Gastroesophageal sphincter (tissue), 4 donors: Measurements from ENCODE around the gene ROBO3. TPM values are rescaled to one million over a fixed set of nuclear protein-coding genes. Genes with fewer than 3 reads are reported as not detected.

Source experiments
- ATAC-seq: fragments of 150-250 bp; one replicate; pipeline ENCODE4 v1.9.1; 2016; ENCODE audit warnings: mild to moderate bottlenecking, moderate library complexity
- H3K27ac ChIP-seq, 4 donors: fragments of 200-600 bp; sonication (generic) in 3 of 4; 1 replicate in 3 of 4; 2 replicates in 1 of 4; pipeline ENCODE4 v1.5.1; 2016 to 2019
- H3K27me3 ChIP-seq: fragments of 200-600 bp; sonication (generic); one replicate; pipeline ENCODE4 v1.5.1; 2019
- H3K36me3 ChIP-seq, 2 donors: fragments of 200-600 bp; sonication (generic); one replicate each; pipeline ENCODE4 v1.5.1; 2019; ENCODE audit warnings: control low read depth in 1 of 2
- H3K4me1 ChIP-seq, 3 donors: fragments of 200-600 bp; sonication (generic); 1 replicate in 2 of 3; 2 replicates in 1 of 3; pipeline ENCODE4 v1.5.1; 2016 to 2019; ENCODE audit warnings: control low read depth in 2 of 3
- H3K4me3 ChIP-seq, 2 donors: fragments of 200-600 bp; sonication (generic); one replicate each; pipeline ENCODE4 v1.5.1; 2019; ENCODE audit warnings: mild to moderate bottlenecking in 1 of 2, moderate library complexity in 1 of 2
- H3K9me3 ChIP-seq, 3 donors: fragments of 200-600 bp; sonication (generic); one replicate each; pipeline ENCODE4 v1.5.1; 2017 to 2019; ENCODE audit warnings: control low read depth in 2 of 3
- CTCF ChIP-seq, 4 experiments: fragments of 200-600 bp in 2 of 4; fragments of 450-650 bp in 2 of 4; sonication (generic) in 1 of 4; IDR thresholded peaks; one replicate each; pipeline ENCODE4 v1.5.1; 2017 to 2019; ENCODE audit warnings: antibody characterized with exemption in 4 of 4, mild to moderate bottlenecking in 2 of 4, moderate library complexity in 2 of 4
- EP300 ChIP-seq: sonication (generic); formaldehyde crosslinking; IDR thresholded peaks from one replicate; pipeline ENCODE4 v1.6.1; 2017; ENCODE audit warnings: antibody characterized with exemption, mild to moderate bottlenecking
- POLR2A ChIP-seq, 2 donors: fragments of 450-650 bp; IDR thresholded peaks; one replicate each; pipeline ENCODE4 v1.6.1; 2017; ENCODE audit warnings: antibody characterized with exemption in 2 of 2, mild to moderate bottlenecking in 2 of 2, moderate library complexity in 1 of 2
- POLR2AphosphoS5 ChIP-seq: sonication (generic); formaldehyde crosslinking; IDR thresholded peaks from one replicate; pipeline ENCODE4 v1.6.1; 2017; ENCODE audit warnings: antibody characterized with exemption
- WGBS, 2 donors: methylation state at CpG; one replicate each; pipeline ENCODE4 v1.1.5; 2018; ENCODE audit warnings: low coverage in 1 of 2; 5-methylcytosine and 5-hydroxymethylcytosine counted together
- total RNA-seq, 4 donors: library from RNA; depleted of rRNA; stranded (reverse); fragments of >200 nt; gene quantifications; one replicate each; pipeline ENCODE4 v1.1.0, GENCODE V29; 2016

The ROBO3 gene
- total RNA-seq, 4 donors from 2014 or later = 3.6 to 10.8 (median 9.2) TPM

GRCh38 chr11:124894606-124895430, 29.6 kb downstream of the ROBO3 start:
- peak overlapping the region in 3 of 4 donors; percentile 66 to 80 (median 79) for H3K27ac ChIP-seq
- peak overlapping the region in 1 of 2 donors; percentile 42 for H3K4me3 ChIP-seq

GRCh38 chr11:124895471-124895971, 30.3 kb downstream of the ROBO3 start:
- ATAC-seq = no peak
- TF ChIP-seq EP300 (no peak), CTCF (IDR thresholded peaks at IDR 0.05) (no peak), POLR2AphosphoS5 (no peak)
- 68% methylated on average over 3 of the region's 20 CpGs; no CpG with 5 or more reads in 1 of the 2 donors for WGBS, 2 donors
- Histone ChIP-seq H3K4me1 (peaks cover 0 to 76% (median 24%) of the 10 kb centered on the region in 3 donors), H3K36me3 (no peaks in the 10 kb centered on the region), H3K9me3 (no peaks in the 10 kb centered on the region), H3K4me3 (peak overlapping the region in 1 of 2 donors; percentile 42), H3K27me3 (peaks cover 6% of the 10 kb centered on the region), H3K27ac (peak overlapping the region in 3 of 4 donors; percentile 66 to 80 (median 79))

More at GRCh38 chr11:124894606-124895430, 29.6 kb downstream of the ROBO3 start:
- TF ChIP-seq CTCF (IDR thresholded peaks at IDR 0.05) = no peak
- no peak for TF ChIP-seq POLR2AphosphoS5
- TF ChIP-seq EP300 = no peak
- no peak for TF ChIP-seq POLR2A (IDR thresholded peaks at IDR 0.05)
- ATAC-seq = no peak
- Histone ChIP-seq H3K4me1 (peaks cover 0 to 79% (median 25%) of the 10 kb centered on the region in 3 donors), H3K27me3 (no peaks in the 10 kb centered on the region), H3K36me3 (no peaks in the 10 kb centered on the region), H3K9me3 (no peaks in the 10 kb centered on the region)
- 40 to 72% methylated on average over 1 to 2 of the region's 4 CpGs for WGBS, 2 donors

GRCh38 chr11:124896071-124896750, 31.0 kb downstream of the ROBO3 start:
- no peaks in the 10 kb centered on the region for H3K36me3 ChIP-seq
- H3K9me3 ChIP-seq = no peaks in the 10 kb centered on the region
- ATAC-seq = no peak
- WGBS, 2 donors = 81 to 100% methylated on average over 3 to 6 of the region's 16 CpGs
- H3K27me3 ChIP-seq = peaks cover 8% of the 10 kb centered on the region
- peak overlapping the region in 1 of 2 donors; percentile 42 for H3K4me3 ChIP-seq
- peaks cover 0 to 69% (median 19%) of the 10 kb centered on the region in 3 donors for H3K4me1 ChIP-seq
- H3K27ac ChIP-seq = peak overlapping the region in 3 of 4 donors; percentile 66 to 80 (median 79)
- no peak for TF ChIP-seq POLR2A (IDR thresholded peaks at IDR 0.05)
- TF ChIP-seq EP300 = no peak
- TF ChIP-seq CTCF (IDR thresholded peaks at IDR 0.05) = no peak

- 60 to 100% methylated on average over 1 of the region's 9 CpGs for WGBS, 2 donors
- ATAC-seq = peak; percentile 63
- peak overlapping the region in 3 of 4 donors; percentile 66 to 80 (median 79) for H3K27ac ChIP-seq
These were observed 31.7 kb downstream of the ROBO3 start for GRCh38 chr11:124896821-124897391.

More at GRCh38 chr11:124896821-124897391, 31.7 kb downstream of the ROBO3 start:
- Histone ChIP-seq H3K4me3 (peak overlapping the region in 1 of 2 donors; percentile 42), H3K9me3 (no peaks in the 10 kb centered on the region), H3K36me3 (no peaks in the 10 kb centered on the region), H3K4me1 (peaks cover 0 to 62% (median 15%) of the 10 kb centered on the region in 3 donors), H3K27me3 (peaks cover 8% of the 10 kb centered on the region)
- TF ChIP-seq POLR2A (IDR thresholded peaks at IDR 0.05) = no peak
- no peak for TF ChIP-seq EP300
- TF ChIP-seq CTCF (IDR thresholded peaks at IDR 0.05) = no peak
- TF ChIP-seq POLR2AphosphoS5 = no peak
